HG03060 (cell line): ENCODE measurements around the gene TBX20.

Experiments used
- ATAC-seq: cut with Tn5 transposase; IDR thresholded peaks from one replicate; pipeline ENCODE4 v1.9.1; 2021; ENCODE audit warnings: low read depth, moderate number of reproducible peaks; ENCODE audit not compliant: unreplicated experiment

TBX20 gene

DNA sequence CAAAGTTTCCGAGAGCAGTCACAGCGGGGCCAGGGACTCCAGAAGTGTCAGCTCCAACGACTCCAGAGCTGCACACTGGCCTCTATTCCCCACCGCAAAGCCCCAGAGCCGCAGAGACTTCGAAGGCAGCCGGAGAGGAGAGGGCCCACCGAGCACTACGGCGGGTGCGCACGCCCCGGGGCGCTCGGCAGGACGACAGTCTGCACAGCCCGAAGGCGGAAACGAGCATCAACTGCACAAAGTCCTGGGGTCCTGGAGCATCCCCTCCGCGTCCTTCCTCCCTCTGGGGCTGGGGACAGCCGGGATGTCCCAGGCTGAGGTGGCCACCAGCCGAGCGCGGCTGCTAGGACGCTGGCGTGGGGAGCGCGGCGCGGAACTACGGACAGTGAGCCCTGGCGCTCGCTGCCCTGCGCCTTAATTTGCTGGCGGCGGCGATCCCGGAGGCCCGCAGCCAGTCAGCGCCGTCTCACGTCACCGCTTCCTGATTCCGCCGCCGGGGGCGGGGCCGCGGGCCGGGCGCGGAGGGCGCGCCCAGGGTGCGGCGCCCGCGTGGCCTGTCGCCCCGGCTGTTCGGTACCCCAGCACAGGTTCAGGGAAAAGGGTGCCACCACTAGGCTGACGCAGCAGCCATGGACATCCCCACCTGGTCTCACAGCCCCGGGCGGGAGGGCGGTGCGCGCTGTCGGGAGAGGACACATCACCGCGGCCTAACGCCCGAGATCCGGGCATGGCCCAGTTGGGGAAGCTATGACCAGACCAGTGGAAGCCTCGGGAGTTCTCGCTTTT, at the start of gene TBX20:
TSS of gene TBX20 (minus strand) at position 391 of the 786 bp plus-strand sequence. CDS start 480 bp downstream, outside the sequence.
- no peak for ATAC-seq

GRCh38 chr7:35289376-35289775, 35.5 kb upstream of the TBX20 start:
- no peak for ATAC-seq

GRCh38 chr7:35286986-35287385, 33.1 kb upstream of the TBX20 start:
- ATAC-seq: no peak

- ATAC-seq: no peak
Measured at GRCh38 chr7:35286422-35286821, 32.5 kb upstream of the TBX20 start.

GRCh38 chr7:35285799-35286198, 31.9 kb upstream of the TBX20 start:
- no peak for ATAC-seq

DNA sequence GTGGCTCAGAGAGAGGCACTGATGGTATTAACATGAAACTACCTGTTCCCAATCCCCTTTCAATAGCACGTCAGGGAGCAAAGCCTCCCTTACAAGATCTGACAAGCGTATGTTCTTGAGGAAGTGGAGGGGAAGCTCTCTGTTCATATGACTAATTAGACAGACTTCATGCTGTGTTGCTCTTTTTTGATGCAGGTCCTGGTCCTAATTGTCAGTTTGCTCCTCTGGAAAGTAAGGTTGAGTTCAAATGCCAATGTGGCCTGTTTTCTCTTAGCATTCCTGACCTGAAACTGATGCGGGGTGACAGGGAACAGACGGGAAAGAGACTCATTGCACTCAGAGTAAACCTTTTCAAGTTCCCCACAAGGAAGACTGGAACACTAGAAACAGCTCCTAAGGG, 27.0 kb upstream of the TBX20 start:
- no peak for ATAC-seq

- ATAC-seq: no peak
Measured at GRCh38 chr7:35277359-35277758, 23.5 kb upstream of the TBX20 start.

DNA sequence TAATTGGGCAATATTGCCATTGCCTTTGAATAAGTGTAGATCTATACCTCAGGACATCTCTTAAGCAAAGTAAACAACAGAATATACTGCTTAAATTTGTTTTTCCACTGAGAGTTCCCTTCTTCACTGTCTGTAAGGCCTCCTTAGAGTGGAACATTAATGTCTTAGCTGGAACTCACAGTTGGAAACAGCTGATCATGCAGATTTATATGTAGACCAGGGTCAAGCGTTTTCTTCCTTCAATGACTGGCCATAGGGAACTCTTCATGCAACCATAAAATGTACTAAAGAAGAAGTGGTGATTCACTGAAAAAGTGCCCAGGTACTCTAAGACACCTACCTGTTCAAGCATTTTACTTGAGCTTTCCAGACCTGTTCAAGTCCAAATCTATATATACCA, 18.3 kb upstream of the TBX20 start:
- ATAC-seq: no peak

DNA sequence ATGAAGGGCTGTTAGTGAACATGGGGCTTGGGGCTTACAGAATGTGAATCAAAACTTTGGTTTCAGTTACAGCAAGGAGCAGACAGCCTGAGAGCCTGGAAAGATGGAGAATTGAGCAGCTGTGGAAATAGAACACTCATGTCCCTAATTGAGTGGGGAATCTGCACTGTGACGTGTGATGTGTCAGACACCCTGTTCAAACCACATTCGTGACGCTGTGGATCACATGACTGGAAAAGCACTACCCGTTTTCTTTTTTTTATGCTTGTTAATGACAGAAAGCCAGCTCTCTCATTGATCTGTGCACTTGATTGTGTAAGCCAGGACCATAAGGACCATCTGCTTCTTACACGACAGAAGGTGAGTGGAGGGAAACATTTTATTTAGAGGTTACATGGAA, 15.1 kb upstream of the TBX20 start:
- ATAC-seq: no peak

DNA sequence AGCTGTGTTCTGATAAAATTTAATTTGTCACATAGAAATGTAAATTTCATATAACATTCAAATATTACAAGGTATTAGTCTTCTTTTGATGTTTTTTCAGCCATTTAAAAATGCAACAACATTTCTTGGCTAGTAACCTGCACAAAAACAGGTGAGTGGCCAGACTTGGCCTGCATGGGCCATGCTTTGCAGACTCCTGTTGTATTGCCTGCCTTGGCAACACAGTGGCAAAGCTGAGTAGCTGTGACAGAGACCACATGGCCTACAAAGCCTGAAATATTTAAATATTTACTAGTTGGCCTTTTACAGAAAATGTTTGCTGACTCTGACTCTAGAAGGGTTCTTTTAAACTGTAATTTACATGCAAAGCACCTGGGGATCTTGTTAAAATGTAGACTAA, 13.5 kb upstream of the TBX20 start:
- ATAC-seq: no peak

GRCh38 chr7:35263396-35263795, 9.5 kb upstream of the TBX20 start:
- no peak for ATAC-seq

DNA sequence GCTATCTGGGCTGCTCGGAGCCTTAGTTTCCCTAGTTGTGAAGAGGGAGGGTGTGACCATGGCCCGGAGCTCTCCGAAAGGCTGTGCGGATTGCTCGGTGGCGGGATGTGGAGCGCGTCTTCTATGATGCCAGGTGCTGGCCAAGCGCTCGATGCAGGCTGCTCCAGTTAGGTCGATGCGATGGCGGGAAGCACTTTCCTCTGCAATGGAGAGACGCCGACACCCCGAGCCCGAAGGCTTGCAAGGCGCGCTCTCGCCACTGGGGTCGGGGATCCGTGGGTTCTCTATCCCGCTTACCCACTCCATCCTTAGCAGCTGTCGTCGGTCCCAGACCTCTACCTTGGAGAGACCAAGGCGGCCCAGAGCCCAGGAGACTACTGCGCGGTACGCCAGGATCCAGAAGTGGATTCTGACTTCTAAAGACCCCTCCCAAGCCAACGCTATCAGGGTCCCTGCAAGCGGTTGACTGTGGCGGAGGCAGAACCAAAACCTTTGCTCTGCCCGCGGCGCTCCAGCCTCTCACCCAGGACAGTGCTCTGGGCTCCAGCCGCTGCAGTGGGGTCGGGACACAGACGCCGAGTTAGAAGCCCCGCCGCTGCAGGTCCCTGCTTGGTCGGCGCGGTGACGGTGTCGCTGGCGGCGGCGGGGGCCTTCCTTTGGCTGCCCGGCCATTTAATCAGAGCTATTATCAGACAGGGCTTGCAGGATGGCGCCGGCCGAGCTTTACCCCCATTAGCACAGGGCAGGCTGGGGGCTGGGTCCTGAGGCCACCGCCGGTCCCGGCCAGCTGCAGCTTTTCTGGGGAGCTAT, 7.8 kb upstream of the TBX20 start:
- ATAC-seq: no peak

GRCh38 chr7:35261041-35261440, 7.1 kb upstream of the TBX20 start:
- no peak for ATAC-seq

GRCh38 chr7:35260246-35260645, 6.3 kb upstream of the TBX20 start:
- ATAC-seq: no peak

GRCh38 chr7:35259523-35259908, 5.6 kb upstream of the TBX20 start:
- no peak for ATAC-seq

DNA sequence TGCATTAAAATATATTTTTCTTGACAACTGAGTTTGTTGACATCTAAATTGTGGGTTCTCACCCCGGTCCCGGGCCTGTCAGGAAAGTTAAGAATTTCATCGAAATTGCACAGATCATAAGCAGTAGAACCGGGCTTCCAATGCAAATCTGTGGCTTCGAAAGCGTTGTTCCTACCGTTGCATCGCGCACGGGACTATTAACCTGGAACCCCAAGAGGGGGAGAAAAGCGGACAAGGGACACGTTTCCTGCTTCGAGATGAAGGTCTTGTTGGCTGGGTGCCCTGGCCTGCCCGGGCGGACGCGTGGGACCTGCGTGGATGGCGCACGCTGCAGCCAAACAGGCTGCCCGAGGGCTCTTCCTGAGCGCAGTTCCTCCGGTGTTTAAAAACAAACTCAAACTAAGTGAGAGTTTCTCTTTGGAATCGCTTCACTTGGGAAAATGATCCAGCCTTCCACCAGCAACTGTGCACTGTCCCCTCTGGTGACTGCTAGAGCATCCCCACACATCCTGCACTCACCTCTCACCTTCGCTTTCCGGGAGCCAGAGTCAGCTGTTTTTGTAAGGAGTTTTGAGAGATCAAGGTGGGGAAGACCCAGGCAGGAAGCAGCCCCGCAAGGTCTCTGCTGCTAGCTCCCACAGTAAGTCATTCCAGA, 5.1 kb upstream of the TBX20 start:
- no peak for ATAC-seq

- no peak for ATAC-seq
Measured at GRCh38 chr7:35258125-35258867, 4.4 kb upstream of the TBX20 start.

GRCh38 chr7:35257251-35258124, 3.6 kb upstream of the TBX20 start:
- no peak for ATAC-seq

GRCh38 chr7:35256256-35257175, 2.6 kb upstream of the TBX20 start:
- no peak for ATAC-seq
